ENCODE data around the gene ATXN7L1.

Gene ATXN7L1

GRCh38 chr7:105580022-105580740 is 296.2 kb downstream of the ATXN7L1 start:
- Histone ChIP-seq H3K27ac (ENCODE audit: low read depth in 2 of 2, low read length in 2 of 2) (no peak overlapping the region), H3K36me3 (ENCODE audit: control insufficient read depth in 2 of 2, insufficient read depth in 2 of 2, low read length in 2 of 2) (no peaks in the 10 kb centered on the region), H3K4me1 (ENCODE audit: control insufficient read depth in 2 of 2, insufficient read depth in 2 of 2, low read length in 2 of 2) (peaks cover 0 to 5% of the 10 kb centered on the region in 2 donors), H3K9me3 (ENCODE audit: control insufficient read depth in 2 of 2, low read length in 2 of 2) (no peaks in the 10 kb centered on the region), H3K9ac (ENCODE audit: low read depth in 1 of 2, low read length in 2 of 2) (no peak overlapping the region), H3K4me3 (ENCODE audit: low read length in 2 of 2) (no peak overlapping the region), H3K27me3 (ENCODE audit: control insufficient read depth in 2 of 2, insufficient read depth in 2 of 2, low read length in 2 of 2) (peaks cover 0 to 3% of the 10 kb centered on the region in 2 donors)

- Histone ChIP-seq H3K4me1 (ENCODE audit: control insufficient read depth in 2 of 2, insufficient read depth in 2 of 2, low read length in 2 of 2) (peaks cover 0 to 5% of the 10 kb centered on the region in 2 donors), H3K9ac (ENCODE audit: low read depth in 1 of 2, low read length in 2 of 2) (no peak overlapping the region), H3K36me3 (ENCODE audit: control insufficient read depth in 2 of 2, insufficient read depth in 2 of 2, low read length in 2 of 2) (no peaks in the 10 kb centered on the region), H3K27me3 (ENCODE audit: control insufficient read depth in 2 of 2, insufficient read depth in 2 of 2, low read length in 2 of 2) (peaks cover 0 to 3% of the 10 kb centered on the region in 2 donors), H3K9me3 (ENCODE audit: control insufficient read depth in 2 of 2, low read length in 2 of 2) (no peaks in the 10 kb centered on the region), H3K4me3 (ENCODE audit: low read length in 2 of 2) (no peak overlapping the region), H3K27ac (ENCODE audit: low read depth in 2 of 2, low read length in 2 of 2) (no peak overlapping the region)
These were observed 297.9 kb downstream of the ATXN7L1 start for GRCh38 chr7:105578496-105578895.

GRCh38 chr7:105577251-105577650 is 299.1 kb downstream of the ATXN7L1 start:
- Histone ChIP-seq H3K4me1 (ENCODE audit: control insufficient read depth in 2 of 2, insufficient read depth in 2 of 2, low read length in 2 of 2) (peaks cover 0 to 5% of the 10 kb centered on the region in 2 donors), H3K9ac (ENCODE audit: low read depth in 1 of 2, low read length in 2 of 2) (no peak overlapping the region), H3K9me3 (ENCODE audit: control insufficient read depth in 2 of 2, low read length in 2 of 2) (no peaks in the 10 kb centered on the region), H3K36me3 (ENCODE audit: control insufficient read depth in 2 of 2, insufficient read depth in 2 of 2, low read length in 2 of 2) (no peaks in the 10 kb centered on the region), H3K4me3 (ENCODE audit: low read length in 2 of 2) (no peak overlapping the region), H3K27me3 (ENCODE audit: control insufficient read depth in 2 of 2, insufficient read depth in 2 of 2, low read length in 2 of 2) (peaks cover 0 to 3% of the 10 kb centered on the region in 2 donors), H3K27ac (ENCODE audit: low read depth in 2 of 2, low read length in 2 of 2) (no peak overlapping the region)

DNA sequence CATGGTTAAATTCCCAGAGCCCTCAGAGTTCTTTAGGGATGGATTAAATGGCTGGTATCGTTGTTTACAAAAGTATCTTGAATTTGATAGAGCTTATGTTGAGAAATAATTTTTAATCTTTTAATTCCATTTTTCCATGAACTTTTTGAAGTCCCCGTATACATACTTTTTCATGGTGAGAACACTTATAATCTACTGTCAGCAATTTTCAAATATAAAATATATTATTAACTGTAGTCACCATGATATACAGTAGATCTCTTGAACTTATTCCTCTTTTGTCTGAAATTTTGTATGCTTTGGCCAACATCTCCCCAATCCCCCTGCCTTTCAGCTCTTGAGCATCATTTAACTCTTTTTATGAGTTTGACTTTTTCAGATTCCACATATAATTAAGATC is 304.5 kb downstream of the ATXN7L1 start:
- no peak overlapping the region for H3K9ac ChIP-seq (ENCODE audit: low read depth in 1 of 2, low read length in 2 of 2)
- H3K9me3 ChIP-seq (ENCODE audit: control insufficient read depth in 2 of 2, low read length in 2 of 2): no peaks in the 10 kb centered on the region
- no peak overlapping the region for H3K27ac ChIP-seq (ENCODE audit: low read depth in 2 of 2, low read length in 2 of 2)
- no peak overlapping the region for H3K4me3 ChIP-seq (ENCODE audit: low read length in 2 of 2)
- no peaks in the 10 kb centered on the region for H3K4me1 ChIP-seq (ENCODE audit: control insufficient read depth in 2 of 2, insufficient read depth in 2 of 2, low read length in 2 of 2)
- H3K36me3 ChIP-seq (ENCODE audit: control insufficient read depth in 2 of 2, insufficient read depth in 2 of 2, low read length in 2 of 2): peaks cover 8 to 11% of the 10 kb centered on the region in 2 donors
- no peaks in the 10 kb centered on the region for H3K27me3 ChIP-seq (ENCODE audit: control insufficient read depth in 2 of 2, insufficient read depth in 2 of 2, low read length in 2 of 2)

DNA sequence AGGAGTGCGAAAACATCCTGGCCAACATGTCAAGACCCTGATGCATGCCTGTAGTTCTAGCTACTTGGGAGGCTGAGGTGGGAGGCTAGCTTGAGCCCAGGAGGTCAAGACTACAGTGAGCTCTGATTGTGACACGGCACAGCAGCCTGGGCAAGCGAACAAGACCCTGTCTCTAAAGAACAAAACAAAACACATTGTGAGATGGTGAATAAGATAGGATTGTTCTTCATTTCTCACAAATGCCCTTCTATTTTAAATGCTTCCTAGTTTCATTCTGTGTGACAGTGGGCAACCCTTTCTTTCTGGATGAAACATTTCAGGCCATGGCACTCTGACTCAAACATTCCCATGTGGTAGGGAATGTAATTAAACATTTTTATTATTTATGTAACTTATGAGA is 308.6 kb downstream of the ATXN7L1 start:
- H3K4me3 ChIP-seq (ENCODE audit: low read length in 2 of 2): no peak overlapping the region
- no peaks in the 10 kb centered on the region for H3K4me1 ChIP-seq (ENCODE audit: control insufficient read depth in 2 of 2, insufficient read depth in 2 of 2, low read length in 2 of 2)
- peaks cover 21 to 34% of the 10 kb centered on the region in 2 donors for H3K36me3 ChIP-seq (ENCODE audit: control insufficient read depth in 2 of 2, insufficient read depth in 2 of 2, low read length in 2 of 2)
- H3K27ac ChIP-seq (ENCODE audit: low read depth in 2 of 2, low read length in 2 of 2): no peak overlapping the region
- H3K9ac ChIP-seq (ENCODE audit: low read depth in 1 of 2, low read length in 2 of 2): no peak overlapping the region
- H3K9me3 ChIP-seq (ENCODE audit: control insufficient read depth in 2 of 2, low read length in 2 of 2): no peaks in the 10 kb centered on the region
- no peaks in the 10 kb centered on the region for H3K27me3 ChIP-seq (ENCODE audit: control insufficient read depth in 2 of 2, insufficient read depth in 2 of 2, low read length in 2 of 2)

- H3K27me3 ChIP-seq (ENCODE audit: control insufficient read depth in 2 of 2, insufficient read depth in 2 of 2, low read length in 2 of 2): no peaks in the 10 kb centered on the region
- H3K4me3 ChIP-seq (ENCODE audit: low read length in 2 of 2): no peak overlapping the region
- H3K36me3 ChIP-seq (ENCODE audit: control insufficient read depth in 2 of 2, insufficient read depth in 2 of 2, low read length in 2 of 2): peaks cover 21 to 37% of the 10 kb centered on the region in 2 donors
- no peaks in the 10 kb centered on the region for H3K9me3 ChIP-seq (ENCODE audit: control insufficient read depth in 2 of 2, low read length in 2 of 2)
- no peak overlapping the region for H3K27ac ChIP-seq (ENCODE audit: low read depth in 2 of 2, low read length in 2 of 2)
- H3K9ac ChIP-seq (ENCODE audit: low read depth in 1 of 2, low read length in 2 of 2): no peak overlapping the region
- H3K4me1 ChIP-seq (ENCODE audit: control insufficient read depth in 2 of 2, insufficient read depth in 2 of 2, low read length in 2 of 2): no peaks in the 10 kb centered on the region
These were observed 309.4 kb downstream of the ATXN7L1 start for GRCh38 chr7:105567024-105567423.

GRCh38 chr7:105565190-105565589 is 311.2 kb downstream of the ATXN7L1 start:
- H3K9ac ChIP-seq (ENCODE audit: low read depth in 1 of 2, low read length in 2 of 2): no peak overlapping the region
- peaks cover 22 to 42% of the 10 kb centered on the region in 2 donors for H3K36me3 ChIP-seq (ENCODE audit: control insufficient read depth in 2 of 2, insufficient read depth in 2 of 2, low read length in 2 of 2)
- H3K4me3 ChIP-seq (ENCODE audit: low read length in 2 of 2): no peak overlapping the region
- no peaks in the 10 kb centered on the region for H3K27me3 ChIP-seq (ENCODE audit: control insufficient read depth in 2 of 2, insufficient read depth in 2 of 2, low read length in 2 of 2)
- H3K4me1 ChIP-seq (ENCODE audit: control insufficient read depth in 2 of 2, insufficient read depth in 2 of 2, low read length in 2 of 2): no peaks in the 10 kb centered on the region
- H3K27ac ChIP-seq (ENCODE audit: low read depth in 2 of 2, low read length in 2 of 2): no peak overlapping the region
- no peaks in the 10 kb centered on the region for H3K9me3 ChIP-seq (ENCODE audit: control insufficient read depth in 2 of 2, low read length in 2 of 2)

DNA sequence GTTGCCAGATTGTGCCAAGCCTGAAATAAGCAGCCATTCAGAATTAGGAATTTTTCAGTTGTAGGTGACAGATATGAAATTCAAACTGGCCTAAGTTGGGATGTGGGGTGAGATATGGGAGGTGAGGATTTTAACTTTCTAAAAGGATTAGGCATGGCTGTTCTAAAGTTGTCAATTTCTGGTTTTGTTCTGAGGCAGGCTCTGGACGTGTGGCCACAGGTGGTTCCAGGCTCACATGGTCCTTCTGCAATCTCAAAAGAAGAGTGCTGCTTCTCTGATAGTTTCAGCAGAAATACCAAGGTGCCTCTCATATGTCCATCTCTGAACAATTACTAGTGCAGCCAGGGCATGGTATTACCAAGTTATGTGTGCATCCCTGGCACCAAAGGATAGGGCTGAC is 316.5 kb downstream of the ATXN7L1 start:
- no peak overlapping the region for H3K4me3 ChIP-seq (ENCODE audit: low read length in 2 of 2)
- no peaks in the 10 kb centered on the region for H3K27me3 ChIP-seq (ENCODE audit: control insufficient read depth in 2 of 2, insufficient read depth in 2 of 2, low read length in 2 of 2)
- no peak overlapping the region for H3K9ac ChIP-seq (ENCODE audit: low read depth in 1 of 2, low read length in 2 of 2)
- H3K9me3 ChIP-seq (ENCODE audit: control insufficient read depth in 2 of 2, low read length in 2 of 2): no peaks in the 10 kb centered on the region
- peaks cover 17 to 42% of the 10 kb centered on the region in 2 donors for H3K36me3 ChIP-seq (ENCODE audit: control insufficient read depth in 2 of 2, insufficient read depth in 2 of 2, low read length in 2 of 2)
- H3K27ac ChIP-seq (ENCODE audit: low read depth in 2 of 2, low read length in 2 of 2): no peak overlapping the region
- H3K4me1 ChIP-seq (ENCODE audit: control insufficient read depth in 2 of 2, insufficient read depth in 2 of 2, low read length in 2 of 2): no peaks in the 10 kb centered on the region
